WERI-Rb-1 (cell line): Measurements from ENCODE around the gene ANKS6.

ENCODE experiments used
- DNase-seq: peaks from one replicate; pipeline ENCODE4 v3.0.0-alpha.2; 2020
- H3K27ac ChIP-seq: fragments of 250-450 bp; sonication (Bioruptor Pico); 2 replicates; pipeline ENCODE4 v1.5.1; 2020; ENCODE audit warnings: mild to moderate bottlenecking, moderate library complexity
- H3K27me3 ChIP-seq: fragments of 250-450 bp; sonication (Bioruptor Pico); 2 replicates; pipeline ENCODE4 v1.5.1; 2021; ENCODE audit warnings: mild to moderate bottlenecking, low read depth, moderate library complexity; ENCODE audit not compliant: insufficient read depth, severe bottlenecking
- H3K36me3 ChIP-seq: fragments of 250-450 bp; sonication (Bioruptor Pico); 2 replicates; pipeline ENCODE4 v1.5.1; 2020; ENCODE audit warnings: mild to moderate bottlenecking, moderate library complexity
- H3K4me3 ChIP-seq: 2 replicates; pipeline ENCODE4 v1.5.1; 2011; ENCODE audit warnings: low read depth, mild to moderate bottlenecking, control low read depth, low read length
- H3K9me3 ChIP-seq: fragments of 250-450 bp; sonication (Bioruptor Pico); 2 replicates; pipeline ENCODE4 v1.5.1; 2021; ENCODE audit warnings: mild to moderate bottlenecking, moderate library complexity; ENCODE audit not compliant: severe bottlenecking
- TF ChIP-seq, protein P1 (sequence below): IDR thresholded peaks from 2 replicates; pipeline ENCODE4 v1.5.1; 2011; ENCODE audit warnings: low read depth, mild to moderate bottlenecking, control low read depth, inconsistent platforms, low read length

Gene ANKS6

DNA sequence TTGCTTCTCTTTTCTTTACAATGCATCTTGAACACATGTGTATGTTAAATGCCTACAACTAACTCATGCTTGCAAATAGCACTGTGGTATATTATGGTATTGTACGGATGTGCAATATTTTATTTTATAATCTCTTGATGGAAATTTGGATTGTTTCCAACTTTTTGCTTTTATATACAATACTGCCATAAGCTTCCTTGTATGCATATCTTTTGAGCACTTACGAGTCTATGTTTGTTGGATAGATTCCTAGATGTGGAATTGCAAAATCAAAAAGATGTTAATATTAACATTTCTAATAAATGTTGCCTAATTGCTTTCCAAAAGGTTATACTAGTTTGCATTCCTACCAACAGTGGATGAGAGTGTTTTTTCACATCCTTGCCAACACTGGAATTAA is 7.7 kb upstream of the ANKS6 start:
- DNase-seq, result no peak
- Histone ChIP-seq H3K36me3 (no peaks in the 10 kb centered on the region), H3K27ac (no peak overlapping the region), H3K4me3 (no peak overlapping the region), H3K27me3 (no peaks in the 10 kb centered on the region), H3K9me3 (no peaks in the 10 kb centered on the region)
- TF ChIP-seq, protein P1, sequence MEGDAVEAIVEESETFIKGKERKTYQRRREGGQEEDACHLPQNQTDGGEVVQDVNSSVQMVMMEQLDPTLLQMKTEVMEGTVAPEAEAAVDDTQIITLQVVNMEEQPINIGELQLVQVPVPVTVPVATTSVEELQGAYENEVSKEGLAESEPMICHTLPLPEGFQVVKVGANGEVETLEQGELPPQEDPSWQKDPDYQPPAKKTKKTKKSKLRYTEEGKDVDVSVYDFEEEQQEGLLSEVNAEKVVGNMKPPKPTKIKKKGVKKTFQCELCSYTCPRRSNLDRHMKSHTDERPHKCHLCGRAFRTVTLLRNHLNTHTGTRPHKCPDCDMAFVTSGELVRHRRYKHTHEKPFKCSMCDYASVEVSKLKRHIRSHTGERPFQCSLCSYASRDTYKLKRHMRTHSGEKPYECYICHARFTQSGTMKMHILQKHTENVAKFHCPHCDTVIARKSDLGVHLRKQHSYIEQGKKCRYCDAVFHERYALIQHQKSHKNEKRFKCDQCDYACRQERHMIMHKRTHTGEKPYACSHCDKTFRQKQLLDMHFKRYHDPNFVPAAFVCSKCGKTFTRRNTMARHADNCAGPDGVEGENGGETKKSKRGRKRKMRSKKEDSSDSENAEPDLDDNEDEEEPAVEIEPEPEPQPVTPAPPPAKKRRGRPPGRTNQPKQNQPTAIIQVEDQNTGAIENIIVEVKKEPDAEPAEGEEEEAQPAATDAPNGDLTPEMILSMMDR, result no peak

DNA sequence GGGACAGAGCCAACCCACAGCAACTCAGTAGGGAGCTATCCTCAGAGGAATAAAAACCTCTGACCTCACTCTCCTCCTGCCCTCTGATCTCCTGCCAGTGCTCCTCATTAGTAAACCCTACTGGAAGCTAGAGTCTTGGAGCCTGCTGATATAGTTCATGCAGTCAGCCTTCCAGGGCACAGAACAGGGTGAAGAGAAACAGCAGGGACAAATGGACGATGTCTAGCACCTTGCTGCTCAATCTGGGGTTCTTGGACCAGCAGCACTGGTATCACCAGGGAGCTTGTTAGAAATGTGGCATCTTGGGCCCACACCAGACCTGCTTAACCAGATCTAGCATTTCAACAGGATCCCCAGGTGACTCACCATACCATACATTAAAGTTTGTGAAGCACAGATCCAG is 5.6 kb upstream of the ANKS6 start:
- TF ChIP-seq, protein P1, result no peak
- H3K36me3 ChIP-seq, result no peaks in the 10 kb centered on the region
- no peak for DNase-seq

DNA sequence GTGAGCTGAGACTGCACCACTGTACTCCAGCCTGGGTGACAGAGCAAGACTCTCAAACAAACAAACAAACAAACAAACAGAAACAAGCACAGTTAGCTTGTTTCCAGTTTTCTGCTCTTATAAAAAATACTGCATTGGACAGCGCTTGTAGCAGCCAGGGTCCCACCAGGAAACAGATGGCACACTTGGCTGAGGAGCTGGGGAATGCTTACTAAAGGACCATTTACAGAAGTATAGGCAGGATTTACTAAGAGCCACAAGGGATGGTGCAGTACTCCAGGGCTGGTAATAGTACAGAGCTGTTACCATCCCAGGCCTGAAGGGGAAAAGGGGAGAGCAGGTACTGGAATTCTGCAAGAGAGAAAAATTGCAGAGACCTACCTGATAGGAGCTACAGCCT is 5.2 kb upstream of the ANKS6 start:
- Histone ChIP-seq H3K27ac (no peak overlapping the region), H3K4me3 (no peak overlapping the region), H3K27me3 (no peaks in the 10 kb centered on the region), H3K9me3 (peaks cover 9% of the 10 kb centered on the region), H3K36me3 (no peaks in the 10 kb centered on the region)
- no peak for DNase-seq
- TF ChIP-seq, protein P1, result no peak

More for the DNA sequence above, 5.6 kb upstream of the ANKS6 start:
- Histone ChIP-seq H3K4me3 (no peak overlapping the region), H3K27me3 (no peaks in the 10 kb centered on the region), H3K9me3 (peaks cover 9% of the 10 kb centered on the region), H3K27ac (no peak overlapping the region)

DNA sequence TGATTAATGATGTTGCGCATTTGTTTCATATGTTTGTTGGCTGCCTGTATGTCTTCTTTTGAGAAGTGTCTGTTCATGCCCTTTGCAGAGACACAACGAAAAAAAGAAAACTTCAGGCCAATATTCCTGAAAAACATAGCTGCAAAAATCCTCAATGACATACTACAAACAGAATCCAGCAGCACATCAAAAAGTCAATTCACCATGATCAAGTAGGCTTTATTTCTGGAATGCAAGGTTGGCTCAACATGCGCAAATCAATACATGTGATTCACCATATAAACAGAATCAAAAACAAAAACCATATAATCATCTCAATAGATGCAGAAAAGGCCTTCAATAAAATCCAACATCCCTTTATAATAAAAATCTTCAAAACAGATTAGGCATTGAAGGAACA is 1.9 kb upstream of the ANKS6 start:
- TF ChIP-seq, protein P1, result no peak
- no peak overlapping the region for H3K4me3 ChIP-seq
- H3K9me3 ChIP-seq, result peaks cover 9% of the 10 kb centered on the region
- no peaks in the 10 kb centered on the region for H3K27me3 ChIP-seq
- no peak overlapping the region for H3K27ac ChIP-seq
- no peak for DNase-seq
- H3K36me3 ChIP-seq, result peaks cover 4% of the 10 kb centered on the region; the same call in 1 of the 2 replicates

DNA sequence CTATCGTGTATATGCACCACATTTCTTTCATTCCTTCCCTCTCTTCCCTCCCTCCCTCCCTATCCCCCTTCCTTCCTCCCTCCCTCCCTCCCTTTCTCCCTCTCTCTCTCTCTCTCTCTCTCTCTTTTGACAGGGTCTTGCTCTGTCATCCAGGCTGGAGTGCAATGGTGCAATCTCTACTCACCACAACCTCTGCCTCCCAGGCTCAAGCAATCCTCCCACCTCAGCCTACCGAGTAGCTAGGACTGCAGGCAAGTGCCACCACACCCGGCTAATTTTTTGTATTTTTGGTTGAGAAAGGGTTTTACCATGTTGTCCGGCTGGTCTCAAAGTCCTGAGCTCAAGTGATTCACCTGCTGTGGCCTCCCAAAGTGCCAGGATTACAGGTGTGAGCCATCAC is 1.1 kb upstream of the ANKS6 start:
- no peak overlapping the region for H3K27ac ChIP-seq
- no peak for DNase-seq
- TF ChIP-seq, protein P1, result no peak
- no peak overlapping the region for H3K4me3 ChIP-seq
- peaks cover 4% of the 10 kb centered on the region; the same call in 1 of the 2 replicates for H3K36me3 ChIP-seq
- no peaks in the 10 kb centered on the region for H3K27me3 ChIP-seq
- peaks cover 9% of the 10 kb centered on the region for H3K9me3 ChIP-seq

DNA sequence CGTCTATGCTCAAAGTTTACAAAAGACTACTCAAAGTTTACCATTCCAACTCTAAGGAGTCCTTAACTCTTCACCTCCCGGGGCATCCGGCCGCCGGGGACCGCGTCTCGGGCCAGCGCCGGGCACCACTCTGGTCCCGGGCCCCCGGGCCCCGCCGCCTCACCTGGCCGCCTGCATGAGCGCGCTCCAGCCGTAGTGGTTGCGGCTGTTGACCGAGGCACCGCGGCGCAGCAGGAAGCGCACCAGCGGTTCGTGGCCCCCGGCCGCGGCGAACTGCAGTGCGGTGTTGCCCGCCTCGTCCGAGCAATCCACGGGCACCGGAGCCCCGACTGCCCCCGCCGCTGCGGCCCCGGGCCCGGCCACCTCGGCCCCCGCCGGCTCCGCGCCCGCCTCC is 388 bp downstream of the ANKS6 start:
- Histone ChIP-seq H3K27me3 (no peaks in the 10 kb centered on the region), H3K9me3 (peaks cover 9% of the 10 kb centered on the region), H3K27ac (peak overlapping the region; percentile 52), H3K4me3 (peak overlapping the region; percentile 70), H3K36me3 (peaks cover 5% of the 10 kb centered on the region)
- no peak for DNase-seq
- TF ChIP-seq, protein P1, result no peak
